ENCODE measurements around the gene MAP4K3.

The MAP4K3 gene

GRCh38 chr2:39418491-39418890 lies 18.6 kb downstream of the MAP4K3 start:
- TF ChIP-seq, protein P1, sequence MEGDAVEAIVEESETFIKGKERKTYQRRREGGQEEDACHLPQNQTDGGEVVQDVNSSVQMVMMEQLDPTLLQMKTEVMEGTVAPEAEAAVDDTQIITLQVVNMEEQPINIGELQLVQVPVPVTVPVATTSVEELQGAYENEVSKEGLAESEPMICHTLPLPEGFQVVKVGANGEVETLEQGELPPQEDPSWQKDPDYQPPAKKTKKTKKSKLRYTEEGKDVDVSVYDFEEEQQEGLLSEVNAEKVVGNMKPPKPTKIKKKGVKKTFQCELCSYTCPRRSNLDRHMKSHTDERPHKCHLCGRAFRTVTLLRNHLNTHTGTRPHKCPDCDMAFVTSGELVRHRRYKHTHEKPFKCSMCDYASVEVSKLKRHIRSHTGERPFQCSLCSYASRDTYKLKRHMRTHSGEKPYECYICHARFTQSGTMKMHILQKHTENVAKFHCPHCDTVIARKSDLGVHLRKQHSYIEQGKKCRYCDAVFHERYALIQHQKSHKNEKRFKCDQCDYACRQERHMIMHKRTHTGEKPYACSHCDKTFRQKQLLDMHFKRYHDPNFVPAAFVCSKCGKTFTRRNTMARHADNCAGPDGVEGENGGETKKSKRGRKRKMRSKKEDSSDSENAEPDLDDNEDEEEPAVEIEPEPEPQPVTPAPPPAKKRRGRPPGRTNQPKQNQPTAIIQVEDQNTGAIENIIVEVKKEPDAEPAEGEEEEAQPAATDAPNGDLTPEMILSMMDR (IDR thresholded peaks at IDR 0.05; ENCODE audit: extremely low read depth, missing control alignments): no peak
- DNase-seq (ENCODE audit: low spot score): no peak

- TF ChIP-seq, protein P1 (IDR thresholded peaks at IDR 0.05; ENCODE audit: extremely low read depth, missing control alignments): no peak
- DNase-seq (ENCODE audit: low spot score): no peak
Observed at GRCh38 chr2:39416140-39416539, 20.9 kb downstream of the MAP4K3 start.

DNA sequence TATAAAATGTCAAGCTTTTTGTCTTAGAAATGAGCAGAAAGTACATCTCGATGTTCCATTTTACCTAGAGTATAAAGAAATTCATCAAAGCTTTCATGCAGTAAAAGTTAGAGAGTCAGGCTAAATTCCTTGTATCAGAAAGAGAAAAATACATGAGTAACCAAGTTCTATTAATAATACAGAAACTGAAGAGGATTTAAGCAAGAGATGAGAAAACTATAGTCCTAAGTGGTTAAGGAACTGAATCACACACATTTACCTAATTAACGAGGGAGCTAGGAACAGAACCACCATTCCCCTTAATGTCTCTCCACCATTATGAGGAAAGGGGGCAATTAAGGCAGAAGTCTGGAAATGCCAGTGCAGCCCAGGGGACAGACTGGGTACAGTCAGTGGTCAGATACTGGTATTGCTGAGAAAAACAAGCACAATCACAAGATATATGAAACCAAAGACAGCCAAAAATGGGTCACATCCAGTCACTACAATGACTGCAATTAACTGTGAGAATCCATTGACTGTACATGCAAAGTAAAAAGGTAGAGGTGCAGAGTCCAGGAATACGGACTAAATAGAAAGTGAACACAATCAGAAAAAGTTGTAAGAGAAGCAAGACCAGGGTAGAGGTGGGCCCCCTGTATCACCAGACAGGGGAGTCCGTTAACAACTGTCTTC lies 23.9 kb downstream of the MAP4K3 start:
- TF ChIP-seq, protein P1 (IDR thresholded peaks at IDR 0.05; ENCODE audit: extremely low read depth, missing control alignments): no peak
- DNase-seq (ENCODE audit: low spot score): no peak

- no peak for DNase-seq (ENCODE audit: low spot score)
- TF ChIP-seq, protein P1 (IDR thresholded peaks at IDR 0.05; ENCODE audit: extremely low read depth, missing control alignments): no peak
Observed at GRCh38 chr2:39411181-39411944, 25.7 kb downstream of the MAP4K3 start.

DNA sequence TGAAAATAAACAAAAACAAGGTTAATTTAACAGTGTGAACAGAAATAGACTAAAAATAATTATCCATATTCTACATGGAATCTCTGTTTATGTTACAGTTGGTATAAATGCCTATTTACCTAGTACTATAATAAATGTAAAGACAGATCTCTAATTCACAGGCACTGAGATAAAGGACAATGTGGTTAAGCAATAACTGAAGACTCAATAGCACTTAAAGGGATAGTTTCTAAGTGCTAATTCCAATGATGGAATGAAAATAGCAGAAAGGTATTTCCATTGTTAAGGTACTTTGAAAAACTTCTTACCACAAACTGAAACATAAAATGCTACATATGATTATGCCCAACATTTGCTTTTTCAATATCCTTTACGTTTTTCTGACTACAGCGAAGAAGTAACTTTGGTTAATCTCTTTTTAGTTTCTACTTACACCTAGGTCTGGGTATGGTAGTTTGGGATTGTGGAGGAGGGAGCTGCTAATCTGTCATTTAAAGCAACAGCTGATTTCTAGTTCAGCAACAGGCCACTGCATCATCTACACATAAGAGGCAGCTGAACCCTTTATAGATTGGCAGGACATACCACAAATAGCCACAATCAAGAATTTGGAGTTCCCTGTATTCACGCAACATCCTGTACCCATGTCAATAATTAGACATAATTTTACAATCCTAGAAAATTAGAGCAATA lies 27.2 kb downstream of the MAP4K3 start:
- DNase-seq (ENCODE audit: low spot score): no peak
- TF ChIP-seq, protein P1 (IDR thresholded peaks at IDR 0.05; ENCODE audit: extremely low read depth, missing control alignments): no peak

- TF ChIP-seq, protein P1 (IDR thresholded peaks at IDR 0.05; ENCODE audit: extremely low read depth, missing control alignments): no peak
Observed at GRCh38 chr2:39408351-39409136, 28.5 kb downstream of the MAP4K3 start.

More at GRCh38 chr2:39408351-39409136, 28.5 kb downstream of the MAP4K3 start:
- no peak for DNase-seq (ENCODE audit: low spot score)

All from GM20000 (cell line).